Activated naive CD8-positive, alpha-beta T cell treated with anti-CD3 and anti-CD28 coated beads, Interleukin-2, amount 50 U/mL, for 24 hours (primary cell): ENCODE data around the gene SLC6A5.

Experiments used
- ATAC-seq: fragments of 150-1000 bp; cut with Tn5 transposase; one replicate; pipeline ENCODE4 v1.10.0; 2021
- DNase-seq: peaks from one replicate; pipeline ENCODE4 v3.0.0; 2021
- H3K27ac Mint-ChIP-seq: one replicate; pipeline ENCODE4 v1.8.0; 2021; ENCODE audit warnings: mild to moderate bottlenecking, mixed read lengths
- H3K27me3 Mint-ChIP-seq: one replicate; pipeline ENCODE4 v1.8.0; 2021; ENCODE audit warnings: mixed read lengths
- H3K36me3 Mint-ChIP-seq: one replicate; pipeline ENCODE4 v1.8.0; 2021; ENCODE audit warnings: low read depth, mixed read lengths
- H3K4me1 Mint-ChIP-seq: one replicate; pipeline ENCODE4 v1.8.0; 2021; ENCODE audit warnings: mixed read lengths
- H3K4me3 Mint-ChIP-seq: one replicate; pipeline ENCODE4 v1.8.0; 2021; ENCODE audit warnings: mild to moderate bottlenecking, moderate library complexity, mixed read lengths
- H3K9me3 Mint-ChIP-seq: one replicate; pipeline ENCODE4 v1.8.0; 2021; ENCODE audit warnings: mixed read lengths

Gene SLC6A5

DNA sequence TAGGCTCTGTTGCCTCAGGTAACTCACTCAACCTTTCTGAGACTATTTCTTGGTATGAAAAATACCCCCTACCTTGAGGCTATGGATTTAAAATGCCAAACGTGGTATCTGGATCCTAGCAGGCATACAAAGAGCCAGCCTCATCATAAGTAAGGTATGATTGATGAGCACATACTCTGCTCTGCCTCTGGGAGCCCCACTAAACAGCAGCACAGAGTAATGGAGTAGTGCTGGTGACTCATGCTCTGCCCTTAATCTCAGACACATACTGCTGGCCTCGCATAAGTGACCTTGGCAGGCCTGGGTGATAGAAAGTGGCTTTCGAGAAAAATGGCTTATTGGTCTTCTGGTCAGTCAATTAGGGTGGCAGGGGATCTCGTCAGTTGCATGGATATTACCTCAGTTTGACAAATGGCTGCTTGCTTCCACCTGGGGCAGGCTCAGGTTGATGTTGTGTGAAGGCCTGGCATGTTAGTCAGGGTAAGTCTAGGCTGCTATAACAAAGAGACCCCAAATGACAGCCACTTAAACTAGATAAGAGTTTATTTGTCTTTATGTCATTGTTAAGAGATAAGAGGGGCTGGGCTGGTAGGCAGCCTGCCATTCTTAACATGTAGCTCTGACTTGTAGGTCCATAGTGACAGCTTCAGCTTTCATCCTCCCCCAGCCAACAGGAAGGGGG, 15.2 kb upstream of the SLC6A5 start:
- no peaks in the 10 kb centered on the region for H3K4me1 Mint-ChIP-seq
- ATAC-seq (no peak), DNase-seq (no peak)
- H3K27me3 Mint-ChIP-seq = peaks cover 7% of the 10 kb centered on the region
- H3K4me3 Mint-ChIP-seq = no peak overlapping the region
- H3K27ac Mint-ChIP-seq = no peak overlapping the region
- no peaks in the 10 kb centered on the region for H3K36me3 Mint-ChIP-seq
- no peaks in the 10 kb centered on the region for H3K9me3 Mint-ChIP-seq

DNA sequence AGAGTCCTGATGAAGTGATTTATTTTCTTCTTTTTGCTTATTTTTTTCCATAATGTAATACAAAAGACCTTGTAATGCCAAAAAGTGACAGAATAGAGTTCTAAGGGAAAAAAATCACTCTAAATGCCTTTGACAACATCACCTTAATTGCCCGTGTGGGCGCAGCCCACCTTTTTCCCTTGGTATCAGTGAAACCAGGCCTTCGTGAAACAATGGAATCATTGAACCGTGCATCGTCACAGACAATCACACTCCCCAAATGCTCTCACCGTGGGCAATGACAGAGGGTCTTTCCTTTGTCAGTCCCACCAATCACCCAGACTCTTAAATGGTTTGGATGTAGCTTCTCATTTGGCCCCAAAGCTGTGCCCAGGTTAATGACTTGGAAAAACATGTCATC, 9.6 kb upstream of the SLC6A5 start:
- Mint-ChIP-seq H3K27ac (no peak overlapping the region), H3K9me3 (no peaks in the 10 kb centered on the region), H3K36me3 (no peaks in the 10 kb centered on the region), H3K27me3 (peaks cover 25% of the 10 kb centered on the region), H3K4me3 (no peak overlapping the region), H3K4me1 (no peaks in the 10 kb centered on the region)
- DNase-seq (no peak), ATAC-seq (no peak)

DNA sequence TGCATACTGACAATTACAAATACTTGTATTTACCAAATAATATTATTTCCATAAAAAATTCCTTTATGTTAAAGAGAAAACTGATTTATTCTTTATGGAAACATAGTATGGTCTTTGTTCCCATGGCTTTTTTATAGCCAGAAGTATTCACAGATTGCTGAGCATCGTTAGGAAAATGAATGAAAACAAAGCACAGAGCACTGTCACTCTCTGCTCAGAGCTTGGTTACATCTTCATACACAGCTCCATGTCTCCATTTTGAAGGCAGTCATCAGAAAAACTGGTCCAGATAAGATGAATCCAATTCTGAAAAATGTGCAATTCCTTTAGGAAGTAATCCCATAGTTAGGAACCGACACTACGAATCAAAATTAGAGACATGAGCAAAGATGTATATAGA, 9.0 kb upstream of the SLC6A5 start:
- Mint-ChIP-seq H3K27ac (no peak overlapping the region), H3K4me1 (no peaks in the 10 kb centered on the region), H3K9me3 (no peaks in the 10 kb centered on the region), H3K36me3 (no peaks in the 10 kb centered on the region), H3K27me3 (peaks cover 30% of the 10 kb centered on the region), H3K4me3 (no peak overlapping the region)
- DNase-seq = no peak
- no peak for ATAC-seq

DNA sequence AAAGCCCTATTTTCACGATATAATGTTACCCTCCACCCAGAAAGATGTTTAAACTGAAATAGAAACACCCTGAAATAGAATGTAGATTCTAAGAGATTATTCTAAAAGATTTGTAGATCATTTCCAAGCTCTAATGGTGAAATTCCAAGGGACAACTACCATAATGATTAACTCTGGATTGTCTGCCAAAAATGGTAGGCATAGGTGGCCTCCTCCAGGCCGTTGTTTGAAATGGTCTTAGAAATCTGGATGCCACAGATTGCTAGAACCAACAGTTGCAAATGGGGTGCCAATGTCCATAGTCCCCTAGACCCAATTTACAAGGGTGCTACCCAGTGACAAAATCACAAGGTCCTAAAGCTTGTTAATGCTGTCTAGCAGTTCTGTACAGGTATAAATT, 6.7 kb upstream of the SLC6A5 start:
- H3K4me3 Mint-ChIP-seq = no peak overlapping the region
- H3K9me3 Mint-ChIP-seq = no peaks in the 10 kb centered on the region
- no peak for ATAC-seq
- peaks cover 6% of the 10 kb centered on the region for H3K4me1 Mint-ChIP-seq
- no peak overlapping the region for H3K27ac Mint-ChIP-seq
- H3K27me3 Mint-ChIP-seq = peaks cover 50% of the 10 kb centered on the region
- H3K36me3 Mint-ChIP-seq = no peaks in the 10 kb centered on the region
- DNase-seq = no peak

DNA sequence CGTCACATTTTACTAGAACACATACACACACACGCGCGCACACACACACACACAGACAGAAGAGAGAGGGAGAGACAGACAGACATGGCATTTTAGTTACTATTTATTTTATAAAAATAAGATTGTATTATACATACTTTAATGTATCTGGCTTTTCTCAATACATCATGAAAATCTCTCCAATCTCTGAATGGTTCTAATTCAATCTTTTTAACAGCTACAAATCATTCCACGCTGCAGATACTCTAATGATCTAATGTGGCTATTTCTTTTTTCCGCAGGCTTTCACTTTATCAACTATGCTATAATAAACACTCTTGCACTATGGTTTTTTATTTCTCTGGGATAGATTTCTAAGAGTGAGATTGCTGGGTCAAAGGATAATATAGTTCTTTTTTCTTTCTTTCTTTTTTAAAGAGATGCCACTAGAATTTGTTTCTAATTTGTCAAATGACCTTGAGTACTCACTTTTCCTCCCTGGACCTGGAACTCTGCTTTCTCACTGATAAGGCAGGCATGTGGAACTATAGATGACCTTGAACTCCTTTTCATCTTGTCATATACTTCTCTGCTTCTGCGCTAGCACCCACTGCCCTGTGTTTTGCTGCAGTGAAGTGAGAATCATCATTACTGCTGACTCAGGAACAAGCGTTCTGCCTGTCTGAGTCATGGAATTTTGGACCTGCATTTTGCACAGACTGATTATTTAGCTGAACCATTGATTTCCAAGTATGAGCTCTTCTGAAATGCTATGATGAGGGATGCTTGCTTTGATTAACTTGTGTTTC, 4.9 kb upstream of the SLC6A5 start:
- H3K27me3 Mint-ChIP-seq = peaks cover 57% of the 10 kb centered on the region
- ATAC-seq = no peak
- no peak overlapping the region for H3K4me3 Mint-ChIP-seq

DNA sequence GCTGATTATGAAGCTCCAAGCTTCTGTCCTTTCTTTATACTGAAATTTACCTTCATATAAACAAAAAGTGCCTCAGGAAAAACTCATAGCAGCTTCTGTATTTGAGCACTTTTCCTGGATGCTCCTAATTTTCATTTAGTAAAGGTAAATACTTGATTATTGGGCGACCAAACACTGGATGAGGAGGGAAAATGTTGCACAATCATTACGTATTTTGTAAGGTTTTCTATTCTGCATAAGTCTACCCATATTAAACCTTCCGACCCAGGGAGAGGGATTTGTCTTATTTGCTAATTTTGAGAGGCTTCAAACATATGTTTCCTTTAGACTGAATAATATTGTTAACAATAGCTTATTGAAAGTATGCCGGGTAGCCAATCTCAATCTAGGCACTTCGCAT, 4.3 kb upstream of the SLC6A5 start:
- Mint-ChIP-seq H3K4me1 (peaks cover 9% of the 10 kb centered on the region), H3K36me3 (no peaks in the 10 kb centered on the region), H3K27ac (no peak overlapping the region), H3K4me3 (no peak overlapping the region), H3K27me3 (peaks cover 63% of the 10 kb centered on the region), H3K9me3 (peaks cover 5% of the 10 kb centered on the region)
- DNase-seq (no peak), ATAC-seq (no peak)

More for the DNA sequence above, 4.9 kb upstream of the SLC6A5 start:
- H3K4me1 Mint-ChIP-seq = peaks cover 9% of the 10 kb centered on the region
- H3K27ac Mint-ChIP-seq = no peak overlapping the region
- no peak for DNase-seq
- H3K9me3 Mint-ChIP-seq = no peaks in the 10 kb centered on the region
- no peaks in the 10 kb centered on the region for H3K36me3 Mint-ChIP-seq

DNA sequence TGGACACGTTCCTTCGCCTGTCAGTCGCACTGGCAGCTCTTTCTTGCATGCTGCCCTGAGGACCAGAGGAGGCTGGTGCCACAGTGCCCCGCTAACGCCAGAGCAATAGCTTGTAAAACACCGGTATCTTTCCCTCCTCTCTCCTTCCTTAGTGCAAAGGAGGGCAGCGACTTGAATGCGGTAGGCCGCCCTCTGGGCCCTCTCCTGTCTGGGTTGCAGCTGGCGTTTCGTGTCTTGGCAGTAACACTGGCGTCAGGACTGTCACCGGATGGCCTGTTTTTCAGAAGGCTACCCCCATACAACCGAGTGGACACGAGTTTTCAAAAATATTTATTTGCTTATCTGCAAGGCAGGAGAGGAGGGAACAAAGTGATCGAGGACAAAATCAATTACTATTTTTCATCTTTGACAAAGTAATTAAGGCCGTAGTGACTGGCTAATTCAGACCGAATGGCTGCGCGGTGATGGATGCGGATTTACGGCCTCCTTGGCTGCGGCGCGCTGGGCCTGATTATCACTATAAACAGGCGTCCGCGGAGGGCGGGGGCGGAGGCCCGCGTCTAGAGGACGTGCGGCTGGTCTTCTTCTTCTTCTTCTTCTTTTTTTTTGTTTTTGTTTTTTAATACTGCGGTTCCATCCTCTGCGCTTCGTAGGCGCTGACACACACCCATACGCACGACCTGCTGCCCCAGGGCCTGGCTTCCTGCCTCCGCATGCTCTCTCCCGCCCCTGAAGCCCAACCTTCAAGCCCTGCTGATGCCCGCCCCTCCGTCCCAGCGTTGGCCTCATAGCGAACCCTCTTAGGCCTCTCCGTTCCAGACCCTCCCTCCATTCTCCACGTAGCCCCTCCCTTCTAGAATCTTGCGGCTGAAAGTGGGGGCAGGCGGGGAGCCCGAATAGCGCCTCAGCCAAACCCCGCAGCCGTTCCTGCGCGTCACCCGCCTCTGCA, 2.9 kb upstream of the SLC6A5 start:
- no peak for ATAC-seq
- Mint-ChIP-seq H3K4me1 (peaks cover 9% of the 10 kb centered on the region), H3K4me3 (no peak overlapping the region), H3K9me3 (peaks cover 9% of the 10 kb centered on the region), H3K36me3 (no peaks in the 10 kb centered on the region), H3K27ac (no peak overlapping the region), H3K27me3 (peaks cover 74% of the 10 kb centered on the region)
- DNase-seq = no peak

DNA sequence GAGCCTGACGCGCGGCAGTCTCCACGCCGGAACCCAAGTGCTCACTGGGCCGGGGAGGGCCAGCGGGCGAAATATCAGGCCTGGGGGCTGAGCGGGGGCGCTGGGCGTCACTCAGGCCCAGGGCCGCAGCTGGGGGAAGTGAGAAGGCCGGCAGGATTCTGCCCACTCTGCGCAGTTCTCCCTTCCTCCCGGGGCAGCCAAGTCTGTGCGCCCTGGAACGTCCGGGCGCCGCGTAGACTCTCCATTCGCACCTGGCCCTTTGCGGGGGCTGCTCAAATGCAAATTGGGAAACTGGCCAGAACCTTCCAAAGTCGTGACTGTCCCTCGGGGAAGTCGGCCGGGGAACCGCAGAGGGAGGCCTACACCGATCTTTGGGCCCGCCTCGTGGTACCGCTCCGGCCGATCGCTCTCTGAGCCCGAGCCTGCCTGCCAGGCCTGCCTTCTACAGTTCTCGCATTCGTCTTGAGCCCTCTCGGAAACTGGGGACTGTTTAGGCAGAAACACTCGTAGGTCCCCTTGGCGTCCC, 2.2 kb upstream of the SLC6A5 start:
- H3K4me3 Mint-ChIP-seq = no peak overlapping the region
- H3K27ac Mint-ChIP-seq = no peak overlapping the region
- peaks cover 81% of the 10 kb centered on the region for H3K27me3 Mint-ChIP-seq
- peaks cover 9% of the 10 kb centered on the region for H3K4me1 Mint-ChIP-seq
- H3K9me3 Mint-ChIP-seq = peaks cover 9% of the 10 kb centered on the region
- no peaks in the 10 kb centered on the region for H3K36me3 Mint-ChIP-seq
- ATAC-seq = no peak
- DNase-seq = no peak

DNA sequence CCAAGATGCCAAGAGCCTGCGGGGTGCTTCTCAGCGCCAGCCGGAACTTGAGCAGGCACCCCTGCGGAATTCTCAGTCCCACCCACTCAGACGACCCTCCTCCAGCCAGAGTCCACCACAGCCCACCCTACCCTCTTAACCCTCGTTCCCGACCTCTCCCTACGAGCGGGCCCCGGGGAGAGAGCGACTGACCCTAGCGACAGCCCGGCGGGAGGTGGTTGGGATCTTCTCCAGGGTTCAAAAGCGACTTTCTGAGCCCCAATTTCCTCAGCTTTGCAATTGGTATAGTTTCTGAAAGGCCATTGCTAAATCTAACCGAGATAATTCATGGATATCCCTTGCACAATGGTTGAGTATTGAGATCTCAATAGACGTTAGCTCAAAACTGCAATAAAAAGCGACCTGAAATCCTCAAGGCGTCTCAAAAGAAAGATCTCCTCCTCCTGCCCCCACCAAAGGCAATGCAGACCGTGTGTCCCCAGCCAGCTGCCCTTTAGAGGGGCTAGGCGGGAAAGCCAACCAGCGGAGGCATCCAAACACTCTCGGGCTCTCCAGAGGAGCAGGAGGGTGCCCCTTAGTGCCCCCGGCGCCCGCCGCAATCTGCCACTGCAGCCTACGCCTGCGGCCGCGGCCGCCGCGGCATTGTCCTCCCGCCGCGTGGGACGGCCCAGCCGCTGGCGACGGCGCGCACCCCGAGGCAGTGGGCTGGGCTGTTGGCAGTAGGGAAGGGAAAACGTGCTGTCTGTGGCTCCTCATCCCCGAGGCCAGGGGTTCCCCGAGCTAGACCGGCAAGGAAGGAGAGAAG, 1.5 kb upstream of the SLC6A5 start:
- no peak overlapping the region for H3K27ac Mint-ChIP-seq
- H3K27me3 Mint-ChIP-seq = peaks cover 82% of the 10 kb centered on the region
- ATAC-seq (no peak), DNase-seq (no peak)
- H3K4me3 Mint-ChIP-seq = no peak overlapping the region
- H3K4me1 Mint-ChIP-seq = peaks cover 9% of the 10 kb centered on the region
- peaks cover 9% of the 10 kb centered on the region for H3K9me3 Mint-ChIP-seq
- no peaks in the 10 kb centered on the region for H3K36me3 Mint-ChIP-seq

DNA sequence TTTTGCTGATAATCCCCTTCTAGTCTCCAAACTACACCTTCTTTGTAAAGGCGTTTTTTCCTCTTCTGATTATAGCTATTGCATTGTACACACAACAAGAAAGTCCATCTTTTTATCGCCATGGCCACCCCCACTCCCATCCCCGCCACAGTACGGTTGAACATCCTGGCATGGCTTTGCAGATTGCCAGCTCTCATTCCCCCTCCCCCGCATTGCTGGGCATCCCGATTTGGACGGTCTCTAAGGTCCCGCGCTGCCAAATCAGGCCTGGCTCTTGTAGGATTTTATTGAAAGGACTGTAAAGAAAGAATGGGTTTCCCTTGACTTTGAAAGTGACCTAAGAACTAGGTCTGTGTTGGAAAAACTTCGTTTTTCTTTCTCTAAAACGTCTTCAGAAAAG, 916 bp upstream of the SLC6A5 start:
- DNase-seq (no peak), ATAC-seq (no peak)
- H3K4me1 Mint-ChIP-seq = peaks cover 9% of the 10 kb centered on the region
- H3K36me3 Mint-ChIP-seq = no peaks in the 10 kb centered on the region
- H3K9me3 Mint-ChIP-seq = peaks cover 9% of the 10 kb centered on the region
- peaks cover 86% of the 10 kb centered on the region for H3K27me3 Mint-ChIP-seq
- H3K4me3 Mint-ChIP-seq = no peak overlapping the region
- no peak overlapping the region for H3K27ac Mint-ChIP-seq

DNA sequence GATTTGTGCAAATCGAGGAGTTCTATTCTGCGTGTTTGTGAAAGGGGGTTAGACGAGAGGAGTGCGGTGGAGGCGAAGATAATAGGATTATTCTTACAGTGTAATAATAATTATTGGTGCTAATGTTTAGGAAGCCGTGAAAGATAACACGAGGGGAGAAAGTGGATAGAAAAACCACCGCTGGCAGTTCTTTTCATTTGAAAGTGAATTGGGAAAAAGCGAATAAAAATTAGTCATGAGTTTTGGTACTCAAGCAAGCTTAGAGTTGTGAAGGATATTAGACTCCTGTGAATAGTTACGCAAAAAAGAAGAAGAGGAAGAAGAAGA, 575 bp downstream of the SLC6A5 start:
- Mint-ChIP-seq H3K27ac (no peak overlapping the region), H3K36me3 (no peaks in the 10 kb centered on the region), H3K27me3 (peaks cover 92% of the 10 kb centered on the region), H3K4me3 (no peak overlapping the region), H3K9me3 (peaks cover 9% of the 10 kb centered on the region), H3K4me1 (peaks cover 9% of the 10 kb centered on the region)
- DNase-seq (no peak), ATAC-seq (no peak)

DNA sequence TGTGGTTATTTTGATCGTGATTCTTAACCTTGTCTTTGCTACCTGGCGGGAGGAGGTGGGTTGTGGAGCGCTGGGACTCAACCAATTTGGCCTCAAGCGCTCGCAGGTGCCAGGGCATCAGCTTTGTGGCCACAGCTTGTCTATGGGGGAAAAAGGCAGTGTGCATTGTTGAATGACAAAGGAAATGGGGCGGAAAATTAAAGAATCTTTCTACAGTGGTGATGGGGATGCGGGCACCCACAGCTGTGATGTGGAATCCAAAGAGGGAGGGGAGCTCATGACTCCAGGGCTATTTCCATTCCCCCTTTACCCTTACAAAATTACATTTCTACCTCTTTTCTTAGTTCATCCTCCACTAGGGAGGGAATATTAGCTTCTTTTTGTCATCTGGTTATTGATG, 1.1 kb downstream of the SLC6A5 start:
- Mint-ChIP-seq H3K4me1 (peaks cover 9% of the 10 kb centered on the region), H3K27me3 (peaks cover 94% of the 10 kb centered on the region), H3K36me3 (no peaks in the 10 kb centered on the region), H3K27ac (no peak overlapping the region), H3K4me3 (no peak overlapping the region), H3K9me3 (peaks cover 9% of the 10 kb centered on the region)
- DNase-seq (no peak), ATAC-seq (no peak)

DNA sequence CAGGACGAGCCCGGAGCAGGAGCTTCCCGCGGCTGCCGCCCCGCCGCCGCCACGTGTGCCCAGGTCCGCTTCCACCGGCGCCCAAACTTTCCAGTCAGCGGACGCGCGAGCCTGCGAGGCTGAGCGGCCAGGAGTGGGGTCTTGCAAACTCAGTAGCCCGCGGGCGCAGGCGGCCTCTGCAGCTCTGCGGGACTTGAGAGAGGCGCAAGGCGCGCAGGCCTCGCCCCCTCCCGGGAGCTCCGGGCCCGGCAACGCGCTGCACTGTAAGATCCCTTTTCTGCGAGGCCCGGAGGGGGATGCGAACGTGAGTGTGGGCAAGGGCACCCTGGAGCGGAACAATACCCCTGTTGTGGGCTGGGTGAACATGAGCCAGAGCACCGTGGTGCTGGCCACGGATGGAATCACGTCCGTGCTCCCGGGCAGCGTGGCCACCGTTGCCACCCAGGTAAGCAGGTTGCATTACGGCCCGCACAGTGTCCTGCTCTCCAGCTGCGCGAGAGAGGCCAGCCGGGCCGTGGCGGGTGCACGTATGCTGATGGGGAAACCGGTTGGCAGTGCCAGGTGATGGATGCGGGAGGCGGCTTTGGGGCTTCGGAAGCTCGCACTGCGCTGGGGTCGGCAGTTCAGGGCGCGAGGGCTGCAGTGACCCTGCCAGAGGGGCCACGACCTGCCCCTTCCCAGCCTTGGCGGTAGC, 2.0 kb downstream of the SLC6A5 start:
- Mint-ChIP-seq H3K9me3 (peaks cover 9% of the 10 kb centered on the region), H3K36me3 (no peaks in the 10 kb centered on the region), H3K4me1 (peaks cover 9% of the 10 kb centered on the region), H3K27ac (no peak overlapping the region), H3K27me3 (peaks cover 94% of the 10 kb centered on the region), H3K4me3 (no peak overlapping the region)
- DNase-seq = no peak
- no peak for ATAC-seq
